Occipital lobe (tissue), 2 donors: Measurements from ENCODE around the gene MARVELD2. TPM values are rescaled to one million over a fixed set of nuclear protein-coding genes. Genes with fewer than 3 reads are reported as not detected.
A peak's percentile ranks its signal among the peaks of the same experiment; 100 is the strongest.
"Not testable (repeated sequence)": the region's sequence is repeated elsewhere in the genome, so short reads cannot be mapped to it uniquely, and the experiment has no call there.

Source experiments
- DNase-seq: peaks from one replicate; lab custom pipeline; 2025; lab: John Stamatoyannopoulos, UW
- total RNA-seq: library from RNA; depleted of rRNA; stranded (reverse); fragments of >200 nt; gene quantifications from one replicate; pipeline ENCODE4 v1.2.3, GENCODE V29; 2014

Gene MARVELD2, protein sequence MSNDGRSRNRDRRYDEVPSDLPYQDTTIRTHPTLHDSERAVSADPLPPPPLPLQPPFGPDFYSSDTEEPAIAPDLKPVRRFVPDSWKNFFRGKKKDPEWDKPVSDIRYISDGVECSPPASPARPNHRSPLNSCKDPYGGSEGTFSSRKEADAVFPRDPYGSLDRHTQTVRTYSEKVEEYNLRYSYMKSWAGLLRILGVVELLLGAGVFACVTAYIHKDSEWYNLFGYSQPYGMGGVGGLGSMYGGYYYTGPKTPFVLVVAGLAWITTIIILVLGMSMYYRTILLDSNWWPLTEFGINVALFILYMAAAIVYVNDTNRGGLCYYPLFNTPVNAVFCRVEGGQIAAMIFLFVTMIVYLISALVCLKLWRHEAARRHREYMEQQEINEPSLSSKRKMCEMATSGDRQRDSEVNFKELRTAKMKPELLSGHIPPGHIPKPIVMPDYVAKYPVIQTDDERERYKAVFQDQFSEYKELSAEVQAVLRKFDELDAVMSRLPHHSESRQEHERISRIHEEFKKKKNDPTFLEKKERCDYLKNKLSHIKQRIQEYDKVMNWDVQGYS
- 0.78 TPM for total RNA-seq

DNA sequence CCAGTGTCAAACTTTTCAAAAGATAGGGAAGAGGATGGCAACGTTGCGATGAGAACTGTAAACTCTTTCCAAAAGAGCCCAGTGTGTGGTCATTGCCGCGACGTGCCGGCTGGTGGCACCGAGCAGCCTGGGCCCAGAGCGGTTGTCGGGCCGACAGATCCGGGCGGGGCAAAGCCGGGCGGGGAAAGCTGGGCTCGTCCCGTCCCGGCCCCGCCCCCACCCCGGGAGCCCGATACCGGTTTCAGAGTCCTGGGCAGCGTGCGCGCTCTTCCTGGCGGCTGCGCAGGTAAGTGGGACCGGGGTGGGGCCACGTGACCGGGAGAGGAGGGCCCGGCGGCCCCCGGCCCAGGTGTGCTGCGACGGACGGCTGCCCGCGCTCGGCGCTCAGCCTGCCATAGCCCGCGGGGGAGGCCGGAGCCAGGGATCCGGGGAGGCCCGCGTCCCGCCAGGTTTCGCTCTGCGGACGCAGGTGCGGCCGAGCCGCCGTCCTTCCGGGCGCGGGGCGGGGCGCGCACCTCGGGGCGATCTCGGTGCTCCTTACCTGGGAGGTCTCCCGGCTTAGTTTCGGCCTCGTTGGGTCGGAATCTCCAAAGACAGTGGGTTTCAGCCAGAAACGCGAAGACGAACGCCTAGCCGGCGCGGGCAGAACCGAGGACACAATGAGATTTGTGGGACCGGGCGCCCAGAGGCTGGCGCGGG lies at the start of gene MARVELD2:
TSS of gene MARVELD2 (plus strand) at position 232 of the 699 bp plus-strand sequence. CDS start 4,270 bp downstream, outside the sequence.
- no peak for DNase-seq

DNA sequence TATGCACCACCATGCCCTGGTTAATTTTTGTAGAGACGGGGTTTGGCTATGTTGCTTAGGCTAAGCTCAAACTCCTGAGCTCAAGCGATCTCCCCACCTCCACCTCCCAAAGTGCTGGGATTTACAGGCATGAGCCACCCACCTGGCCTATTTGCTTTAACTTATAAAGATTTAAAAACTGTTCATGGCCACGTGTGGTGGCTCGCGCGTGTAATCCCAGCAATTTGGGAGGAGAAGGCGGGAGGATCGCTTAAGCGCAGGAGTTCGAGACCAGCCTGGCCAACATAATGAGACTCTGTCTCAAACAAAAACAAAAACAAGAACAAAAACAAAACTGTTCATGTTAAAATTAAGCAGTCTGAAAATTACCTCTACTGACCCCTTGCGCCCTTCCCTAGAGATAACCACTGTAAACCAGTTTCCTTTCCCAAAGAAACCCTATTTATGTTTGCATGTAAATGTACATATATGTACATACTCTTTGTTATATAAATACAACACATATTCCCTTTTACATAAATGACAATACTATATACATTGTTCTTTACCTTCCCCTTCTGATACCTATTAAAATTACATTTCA lies 47.1 kb upstream of the MARVELD2 start:
- DNase-seq = no peak

DNA sequence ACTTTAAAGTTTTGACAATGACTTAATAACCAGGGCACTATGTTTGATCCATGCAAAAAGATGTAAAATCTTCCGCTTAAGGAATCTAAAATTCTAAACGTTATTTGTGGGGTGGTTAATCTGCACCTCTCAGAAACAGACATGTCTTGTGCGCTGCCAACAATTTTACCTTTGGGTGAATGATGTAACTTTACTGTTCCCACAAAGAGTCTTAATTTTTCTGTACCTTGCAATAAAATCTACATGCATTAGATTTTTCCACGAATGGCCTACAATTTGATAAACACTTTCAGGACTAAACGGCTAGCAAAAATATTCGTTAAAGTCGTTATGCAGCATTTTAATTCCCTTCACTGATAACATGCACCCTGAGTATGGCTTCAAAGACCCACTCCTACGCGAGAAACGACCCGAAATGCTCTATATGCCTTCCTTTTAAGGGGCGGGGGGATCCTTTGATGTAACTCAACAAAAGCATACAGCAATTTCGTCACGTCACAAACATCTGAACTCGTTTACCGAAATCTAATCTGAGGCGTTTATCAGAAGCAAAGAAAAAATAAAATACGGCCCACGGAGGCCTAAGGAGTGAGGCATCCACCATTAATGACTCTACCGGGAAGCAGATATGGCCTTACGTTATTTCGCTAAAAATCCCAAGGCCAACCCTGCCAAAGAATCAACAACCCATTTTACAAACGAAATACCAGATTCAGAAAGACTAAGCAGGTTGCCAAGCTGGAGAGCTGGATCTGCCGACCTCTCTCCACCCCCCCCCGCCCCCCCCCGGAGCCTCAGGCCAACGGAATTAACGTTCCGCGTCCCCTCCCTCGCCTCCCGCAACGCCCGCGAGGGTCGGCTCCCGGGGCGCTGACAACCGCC lies 46.2 kb upstream of the MARVELD2 start:
- DNase-seq = no peak

DNA sequence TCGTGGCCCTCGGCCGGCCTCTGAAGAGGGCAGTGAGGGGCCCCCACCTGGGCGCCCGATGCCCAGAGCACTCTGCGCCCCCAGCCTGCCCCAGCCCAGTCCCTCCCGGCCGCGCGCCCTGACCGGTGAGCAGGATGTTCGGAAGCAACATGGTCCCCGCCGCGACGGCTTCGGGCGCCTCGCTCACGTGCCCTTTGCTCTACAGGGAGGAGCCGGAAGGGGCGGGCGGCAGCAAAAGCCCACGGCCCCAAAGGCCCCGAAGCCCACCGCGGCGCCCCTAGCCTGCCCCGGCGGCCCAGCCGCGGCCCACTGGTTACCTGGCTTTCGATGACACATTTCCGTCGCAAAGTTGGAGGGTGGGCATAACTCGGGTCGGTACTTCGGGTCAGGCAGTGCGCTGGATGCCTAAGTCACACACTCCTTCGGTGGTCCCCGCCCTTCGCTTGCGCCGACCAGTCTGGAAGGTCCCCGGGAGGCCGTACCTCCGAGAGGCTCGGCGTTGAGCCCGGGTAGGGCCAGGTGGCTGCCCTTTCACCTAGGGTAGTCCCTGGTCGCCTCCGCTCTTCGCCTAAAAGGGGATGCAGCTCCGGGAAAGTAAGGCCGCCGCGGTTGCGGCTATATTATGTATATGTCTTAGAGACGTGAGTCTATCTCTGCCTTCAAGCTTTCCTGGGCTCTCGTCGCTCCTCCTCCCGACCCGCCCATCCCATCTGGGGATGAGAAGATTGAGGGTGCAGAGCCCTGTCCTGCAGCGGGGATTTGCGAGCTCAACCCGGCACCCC lies 45.4 kb upstream of the MARVELD2 start, which contains the start of the genes AK6, RAD17 and TAF9:
TSS of gene AK6 (minus strand) at position 181 of the 782 bp plus-strand sequence. CDS start at position 151, 30 bp downstream.
TSS of gene RAD17 (plus strand) at position 479 of the 782 bp plus-strand sequence. CDS start 2,391 bp downstream, outside the sequence.
TSS of gene TAF9 (minus strand) at position 181 of the 782 bp plus-strand sequence. CDS start 3,783 bp downstream, outside the sequence.
- peak; percentile 84 for DNase-seq

DNA sequence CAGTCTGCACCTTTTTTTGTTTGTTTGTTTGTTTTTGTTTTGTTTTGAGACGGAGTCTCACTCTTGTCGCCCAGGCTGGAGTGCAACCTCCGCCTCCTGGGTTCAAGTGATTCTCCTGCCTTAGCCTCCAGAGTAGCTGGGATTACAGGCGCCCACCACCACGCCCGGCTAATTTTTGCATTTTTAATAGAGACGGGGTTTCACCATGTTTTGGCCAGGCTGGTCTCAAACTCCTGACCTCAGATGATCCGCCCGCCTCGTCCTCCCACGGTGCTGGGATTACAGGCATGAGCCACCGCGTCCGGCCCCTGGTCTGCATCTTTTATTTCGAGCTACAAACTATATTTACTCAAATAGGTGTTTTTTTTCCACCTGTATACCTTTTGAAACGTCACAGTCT lies 44.6 kb upstream of the MARVELD2 start:
- not testable (repeated sequence) for DNase-seq

DNA sequence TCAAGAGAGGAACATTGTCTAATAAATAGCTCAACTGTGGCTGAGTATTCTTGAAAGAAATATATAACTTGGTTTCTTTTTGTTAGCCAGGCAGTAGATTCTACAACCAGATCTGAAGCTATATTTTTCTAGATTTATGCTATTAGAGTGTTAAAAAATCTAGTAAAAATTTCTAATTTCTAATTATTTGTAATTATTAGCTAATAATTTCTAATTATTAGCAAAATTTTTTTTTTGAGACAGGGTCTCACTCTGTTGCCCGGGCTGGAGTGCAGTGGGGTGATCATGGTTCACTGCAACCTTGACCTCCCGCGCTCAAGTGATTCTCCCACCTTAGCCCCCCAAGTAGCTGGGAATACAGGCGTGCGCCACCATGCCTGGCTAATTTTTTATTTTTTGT lies 42.5 kb upstream of the MARVELD2 start:
- no peak for DNase-seq

DNA sequence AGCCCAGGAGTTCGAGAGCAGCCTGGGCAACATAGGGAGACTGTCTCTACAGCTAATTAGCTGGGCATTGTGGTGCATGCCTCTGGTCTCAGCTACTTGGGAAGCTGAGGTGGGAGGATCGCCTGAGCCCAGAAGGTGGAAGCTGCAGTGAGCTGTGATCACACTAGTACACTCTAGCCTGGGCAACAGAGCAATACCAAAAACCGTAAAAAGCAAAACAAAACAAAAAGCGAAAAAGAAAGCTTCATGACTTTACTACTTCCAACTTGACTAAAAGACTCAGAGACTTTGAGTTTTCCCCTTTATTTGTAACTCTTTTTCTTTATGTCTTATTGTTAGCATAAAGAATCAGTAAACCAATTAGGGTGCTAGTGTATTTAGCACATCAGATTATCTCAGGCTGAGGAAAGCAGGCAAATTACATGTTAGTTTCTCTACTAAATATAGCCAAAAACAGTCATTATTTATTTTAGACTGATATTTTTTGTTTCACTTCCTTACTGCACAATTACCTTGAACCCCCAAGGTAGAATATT lies 39.9 kb upstream of the MARVELD2 start:
- DNase-seq = no peak

DNA sequence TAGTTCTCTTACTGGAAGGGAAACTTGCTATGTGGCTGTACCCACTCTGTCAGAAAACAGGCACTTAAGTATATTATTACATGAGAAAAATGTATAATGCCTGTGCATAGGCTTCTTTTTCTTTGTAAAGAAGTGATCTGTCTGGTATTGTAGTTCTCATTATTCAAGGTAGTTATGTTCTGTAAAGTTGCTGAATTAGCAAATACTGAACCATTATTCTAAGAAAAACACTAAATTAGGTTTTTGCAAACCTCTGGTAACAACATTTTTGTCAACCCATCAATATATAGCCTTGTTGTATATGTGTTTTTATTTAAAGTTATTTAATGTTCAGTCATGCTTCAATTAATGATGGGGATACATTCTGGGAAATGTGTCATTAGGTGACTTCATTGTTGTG lies 36.5 kb upstream of the MARVELD2 start:
- no peak for DNase-seq

DNA sequence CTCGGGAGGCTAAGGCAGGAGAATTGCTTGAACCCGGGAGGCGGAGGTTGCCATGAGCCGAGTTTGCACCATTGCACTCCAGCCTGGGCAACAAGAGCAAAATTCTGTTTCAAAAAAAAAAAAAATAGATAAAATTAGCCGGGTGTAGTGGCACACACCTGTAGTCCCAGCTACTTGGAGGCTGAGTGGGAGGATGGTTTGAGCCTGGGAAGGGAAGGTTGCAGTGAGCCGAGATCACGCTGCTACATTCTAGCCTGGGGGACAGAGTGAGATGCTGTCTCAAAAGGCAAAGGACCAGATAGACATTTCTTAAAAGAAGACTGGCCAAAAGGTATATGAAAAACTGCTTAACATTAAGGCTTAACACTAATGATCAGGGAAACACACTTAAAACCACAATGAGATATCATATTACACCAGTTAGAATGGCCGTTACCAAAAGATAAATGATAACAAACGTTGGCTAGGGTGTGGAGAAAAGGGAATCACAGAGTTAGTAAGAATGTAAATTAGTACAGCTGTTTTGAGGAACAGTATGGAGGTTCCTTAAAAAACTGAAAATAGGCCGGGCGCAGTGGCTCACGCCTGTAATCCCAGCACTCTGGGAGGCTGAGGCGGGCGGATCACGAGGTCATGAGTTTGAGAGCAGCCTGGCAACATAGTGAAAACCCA lies 10.1 kb upstream of the MARVELD2 start:
- no peak for DNase-seq

DNA sequence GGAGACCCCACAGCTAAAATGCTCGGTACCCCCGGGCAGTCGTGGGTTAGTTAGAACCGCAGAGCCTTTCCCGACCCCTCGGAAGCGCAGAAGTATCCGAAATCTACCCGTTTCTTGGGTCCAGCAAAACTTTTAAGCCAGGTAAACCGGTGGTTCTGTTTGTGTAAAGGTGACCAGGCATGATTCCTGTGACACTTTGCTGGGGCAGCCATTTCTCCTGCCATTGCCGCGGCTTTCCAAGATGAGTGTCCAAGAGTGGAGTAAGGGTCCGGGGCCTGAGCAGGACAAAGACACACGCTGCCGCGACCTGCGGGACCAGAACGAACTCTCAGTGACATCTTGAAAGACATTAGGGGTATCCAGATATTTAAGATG lies 655 bp downstream of the MARVELD2 start:
- no peak for DNase-seq

DNA sequence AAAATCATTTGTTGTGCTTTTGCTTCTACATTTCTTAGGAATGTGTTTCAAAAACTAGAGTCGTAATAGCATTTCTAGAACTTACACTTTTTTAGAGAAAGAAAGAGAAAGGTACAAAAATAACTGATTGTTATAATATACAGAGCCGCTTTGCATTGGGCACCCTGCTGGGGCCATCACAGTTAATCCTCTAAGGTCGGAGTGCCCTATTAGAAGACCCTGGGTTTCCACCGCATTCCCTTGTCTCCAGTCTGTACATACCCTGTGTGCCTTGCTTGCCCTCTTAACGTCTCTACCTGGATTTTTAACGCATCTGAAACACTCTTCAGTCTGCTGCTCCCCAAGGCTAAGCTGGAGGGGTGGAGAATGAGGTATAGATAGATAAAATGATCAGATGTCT lies 1.3 kb downstream of the MARVELD2 start:
- DNase-seq = no peak

DNA sequence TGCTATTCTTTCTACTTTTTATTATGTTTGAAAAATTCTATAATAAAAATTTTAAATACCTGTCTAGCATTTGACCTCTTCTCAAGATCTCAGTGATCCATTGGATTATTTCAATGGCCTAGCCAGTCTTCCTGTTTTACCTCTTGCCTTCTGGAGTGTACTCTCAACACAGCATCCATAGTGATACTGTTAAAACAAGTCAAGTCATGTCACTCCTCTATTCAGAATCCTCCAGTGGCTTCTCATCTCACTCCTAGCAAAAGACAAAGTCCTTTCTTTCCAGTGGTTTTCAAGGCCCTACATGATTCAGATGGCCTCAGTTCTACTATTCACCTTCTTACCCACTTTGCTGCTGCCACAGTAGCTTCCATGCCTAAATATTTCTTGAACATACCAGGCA lies 1.8 kb downstream of the MARVELD2 start:
- no peak for DNase-seq

DNA sequence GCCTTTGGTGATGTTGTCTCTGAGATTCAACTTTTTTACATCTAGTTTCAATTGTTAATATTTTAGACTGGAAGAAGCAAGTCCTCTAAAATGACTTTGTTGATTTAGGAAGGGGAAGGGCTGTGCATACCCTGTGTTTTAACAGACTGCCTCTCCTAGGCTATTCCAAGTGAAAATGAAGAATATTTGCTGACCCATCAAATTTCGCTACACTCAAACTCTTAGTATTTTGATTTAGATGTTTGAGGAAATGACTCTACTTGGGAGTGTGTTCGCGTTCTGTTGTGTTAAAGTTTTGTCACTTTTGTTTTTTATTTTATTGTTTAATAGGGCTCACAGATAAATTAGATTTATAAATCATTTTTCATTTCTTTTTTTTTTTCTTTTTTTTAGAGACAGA lies 3.6 kb downstream of the MARVELD2 start:
- DNase-seq = no peak

DNA sequence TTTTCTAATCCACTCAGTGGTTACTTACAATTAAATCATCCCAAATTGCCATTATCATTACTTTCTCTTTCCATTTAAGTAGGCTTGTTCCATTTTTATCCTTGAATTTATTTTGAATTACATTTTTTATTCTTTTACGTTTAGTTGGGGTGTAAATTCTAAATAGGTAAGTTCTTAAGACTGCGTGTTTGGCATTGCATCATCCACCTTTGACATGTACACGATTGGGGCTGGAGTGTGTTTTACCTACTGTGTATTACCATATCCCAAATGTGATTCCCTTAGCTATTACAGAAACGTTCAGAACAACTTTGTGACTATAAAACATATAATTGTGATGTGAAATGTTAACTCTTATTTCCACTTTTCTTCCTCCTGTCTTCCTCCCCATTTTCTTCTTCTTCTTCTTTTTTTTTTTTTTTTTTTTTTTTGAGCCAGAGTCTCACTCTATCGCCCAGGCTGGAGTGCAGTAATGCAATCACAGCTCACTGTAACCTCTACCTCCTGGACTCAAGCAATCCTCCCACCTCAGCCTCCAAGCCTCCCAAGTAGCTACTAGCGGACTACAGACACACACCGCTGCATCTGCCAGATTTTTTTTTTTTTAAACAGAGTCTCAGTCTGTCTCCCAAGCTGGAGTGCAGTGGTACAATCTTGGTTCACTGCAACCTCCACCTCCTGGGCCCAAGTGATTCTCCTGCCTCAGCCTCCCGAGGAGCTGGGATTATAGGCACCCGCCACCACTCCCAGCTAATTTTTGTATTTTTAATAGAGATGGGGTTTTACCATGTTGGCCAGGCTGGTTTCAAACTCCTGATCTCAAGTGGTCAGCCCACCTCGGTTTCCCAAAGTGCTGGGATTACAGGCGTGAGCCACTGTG lies 16.7 kb downstream of the MARVELD2 start:
- no peak for DNase-seq

DNA sequence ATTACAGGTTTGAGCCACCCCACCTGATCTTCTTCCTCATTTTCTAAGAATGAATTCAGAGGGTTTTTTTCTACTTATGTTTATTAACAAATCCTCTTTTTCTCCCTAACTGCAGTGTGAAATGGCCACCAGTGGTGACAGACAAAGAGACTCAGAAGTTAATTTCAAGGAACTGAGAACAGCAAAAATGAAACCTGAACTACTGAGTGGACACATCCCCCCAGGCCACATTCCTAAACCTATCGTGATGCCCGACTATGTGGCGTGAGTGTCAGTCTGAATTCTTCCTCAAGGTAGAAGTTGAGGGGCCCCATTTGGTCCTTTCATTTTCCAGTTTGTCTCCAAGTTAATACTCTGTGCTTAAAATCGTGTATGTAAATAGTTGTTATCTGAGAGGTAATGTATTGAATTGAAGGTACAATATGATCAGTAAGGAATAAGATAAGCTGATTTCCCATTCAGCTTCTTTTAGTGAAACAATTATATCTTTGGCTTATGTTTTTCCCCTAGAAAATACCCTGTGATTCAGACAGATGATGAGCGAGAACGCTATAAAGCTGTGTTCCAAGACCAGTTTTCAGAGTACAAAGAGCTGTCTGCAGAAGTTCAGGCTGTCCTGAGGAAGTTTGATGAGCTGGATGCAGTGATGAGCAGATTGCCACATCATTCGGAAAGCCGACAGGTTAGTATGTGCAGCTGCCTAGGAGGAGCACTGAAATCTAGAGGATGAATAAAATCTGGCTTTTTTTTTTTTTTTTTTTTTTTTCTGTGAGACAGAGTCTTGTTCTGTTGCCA lies 17.7 kb downstream of the MARVELD2 start:
- no peak for DNase-seq

DNA sequence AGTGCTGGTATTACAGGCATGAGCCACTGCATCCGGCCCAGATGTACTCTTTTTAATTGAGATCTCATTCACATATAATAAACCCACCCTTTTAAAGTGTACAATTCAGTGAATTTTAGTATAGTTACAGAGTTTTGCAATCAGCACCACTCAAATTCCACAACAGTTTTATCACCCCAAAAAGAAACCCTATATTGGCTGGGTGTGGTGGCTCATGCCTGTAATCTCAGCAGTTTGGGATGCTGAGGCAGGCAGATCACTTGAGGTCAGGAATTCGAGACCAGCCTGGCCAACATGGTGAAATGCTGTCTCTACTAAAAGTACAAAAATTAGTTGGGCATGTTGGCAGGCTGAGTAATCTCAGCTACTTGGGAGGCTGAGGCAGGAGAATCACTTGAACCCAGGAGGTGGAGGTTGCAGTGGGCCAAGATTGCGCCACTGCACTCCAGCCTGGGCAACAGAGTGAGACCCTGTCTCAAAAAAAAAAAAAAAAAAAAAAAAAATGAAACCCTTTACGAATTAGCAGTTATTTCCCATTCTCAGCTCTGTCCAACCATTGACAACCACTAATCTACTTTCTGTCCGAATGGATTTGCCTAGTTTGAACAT lies 20.5 kb downstream of the MARVELD2 start:
- not testable (repeated sequence) for DNase-seq
